Endometrial microvascular endothelial cells (primary cell): ENCODE measurements around the gene KASH5. TPM values are rescaled to one million over a fixed set of nuclear protein-coding genes. Genes with fewer than 3 reads are reported as not detected.

Experiments
- in situ Hi-C: cut with HindIII; loops from 2 replicates; pipeline ENCODE4 v1.10.0; 2017; ENCODE audit warnings: low sequenced_read_pairs, low pct_unique_long_range_greater_than_20kb; ENCODE audit errors: inconsistent ontology term
- total RNA-seq: library from RNA; depleted of rRNA; stranded (reverse); fragments of >200 nt; gene quantifications from one replicate; pipeline ENCODE4 v1.2.3, GENCODE V29; 2015; ENCODE audit errors: inconsistent ontology term

KASH5 gene
- total RNA-seq, 1 donor from 2014 or later: not detected

DNA sequence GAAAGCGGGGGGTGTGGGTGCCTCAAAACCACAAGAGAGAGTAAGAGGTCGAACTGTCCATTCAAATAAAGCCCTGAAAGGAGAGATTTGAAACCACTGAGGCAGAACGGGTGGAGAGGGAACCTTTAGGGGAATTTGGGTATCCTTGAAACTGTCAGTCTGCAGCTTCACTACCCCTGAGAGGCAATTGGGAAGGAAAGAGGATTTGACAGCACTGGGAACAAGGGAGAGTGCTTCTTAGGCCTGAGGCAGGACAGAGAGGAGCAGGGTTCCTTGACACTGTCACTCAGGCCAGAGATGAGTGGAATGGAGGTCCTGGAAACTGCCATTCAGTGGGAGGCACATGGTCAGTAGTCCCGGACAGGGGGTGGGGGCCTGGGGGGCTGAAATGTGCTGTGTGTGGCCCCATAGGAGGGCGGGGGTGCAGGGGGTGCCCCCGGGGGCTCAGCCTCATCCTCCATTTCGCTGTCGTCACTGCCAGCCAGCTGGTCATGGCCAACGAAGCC lies 42.2 kb downstream of the KASH5 start:
- in situ Hi-C loops: no loop called here

GRCh38 chr19:49430678-49431329 lies 42.8 kb downstream of the KASH5 start:
- in situ Hi-C loops: no loop called here

GRCh38 chr19:49431330-49431749 lies 43.3 kb downstream of the KASH5 start:
- in situ Hi-C loops: no loop called here

- in situ Hi-C loops: no loop called here
Measured at GRCh38 chr19:49432141-49433073, 44.4 kb downstream of the KASH5 start.

GRCh38 chr19:49433240-49433901 lies 45.3 kb downstream of the KASH5 start:
- in situ Hi-C loops: no loop called here

DNA sequence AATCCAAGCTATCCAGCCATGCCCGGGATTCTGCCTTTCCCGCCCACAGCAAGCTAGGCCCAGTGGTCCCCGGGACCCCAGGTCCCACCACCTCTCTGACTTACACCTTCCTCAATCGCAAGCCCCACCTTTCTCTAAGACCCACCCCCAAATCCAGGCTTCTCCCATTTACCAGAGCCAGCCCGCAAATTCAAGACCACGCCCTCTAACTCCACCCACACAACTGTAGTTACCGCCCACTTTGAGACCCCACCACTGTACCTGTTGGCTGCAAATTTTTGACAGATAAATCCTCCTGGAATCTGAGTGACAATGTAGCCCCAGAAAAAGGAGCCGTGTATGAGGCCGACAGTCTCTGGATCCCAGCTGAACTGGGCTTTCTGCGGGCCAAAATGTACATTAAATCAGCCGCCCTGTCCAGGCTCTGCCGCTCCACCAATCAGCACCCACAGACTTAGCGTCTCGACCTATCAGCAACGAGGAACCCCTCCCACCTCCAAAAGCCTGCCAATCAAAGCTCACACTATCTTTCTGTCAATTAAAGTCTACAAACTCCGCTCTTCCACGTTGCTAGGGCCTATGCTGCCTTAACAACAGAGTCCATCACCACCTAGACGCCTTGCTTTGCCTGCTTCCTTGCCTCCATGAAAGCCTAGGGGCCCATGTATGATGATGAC lies 47.0 kb downstream of the KASH5 start:
- in situ Hi-C loops: no loop called here

DNA sequence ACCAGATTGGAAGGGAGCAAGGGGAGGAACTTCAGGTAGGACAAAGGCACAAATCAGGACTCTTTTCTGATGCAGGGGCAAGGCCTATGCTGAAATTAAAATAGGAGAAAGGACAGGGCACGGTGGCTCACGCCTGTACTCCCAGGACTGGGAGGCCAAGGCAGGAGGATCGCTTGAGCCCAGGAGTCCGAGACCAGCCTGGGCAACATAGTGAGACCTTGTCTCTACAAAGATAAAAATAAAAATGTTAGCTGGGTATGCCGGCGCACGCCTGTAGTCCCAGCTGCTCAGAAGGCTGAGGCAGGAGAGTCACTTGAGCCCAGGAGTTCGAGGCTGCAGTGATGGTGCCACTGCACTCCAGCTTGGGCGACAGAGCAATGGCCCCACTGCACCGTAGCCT lies 47.6 kb downstream of the KASH5 start:
- in situ Hi-C loops: no loop called here

GRCh38 chr19:49436381-49437017 lies 48.5 kb downstream of the KASH5 start:
- in situ Hi-C loops: no loop called here

DNA sequence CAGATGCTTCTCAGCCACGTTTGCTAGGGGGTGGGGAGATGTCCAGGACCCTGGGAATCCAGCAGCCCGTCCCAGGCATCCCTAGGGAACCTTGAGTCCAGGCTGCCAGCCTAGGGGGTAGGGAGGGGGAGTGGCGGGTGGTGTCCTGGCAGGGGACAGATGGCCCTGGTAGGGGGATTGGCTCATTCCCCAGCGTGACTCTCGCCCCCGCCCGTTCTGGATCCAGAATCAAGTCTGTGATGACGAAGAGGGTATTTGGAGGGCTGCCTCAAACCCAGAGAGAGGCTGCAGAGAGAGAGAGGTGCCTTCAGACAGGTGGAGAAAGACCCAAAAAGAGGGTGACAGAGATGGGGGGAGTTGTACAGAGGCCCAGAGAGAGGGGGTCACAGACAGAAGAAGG lies 49.2 kb downstream of the KASH5 start:
- in situ Hi-C loops: no loop called here

DNA sequence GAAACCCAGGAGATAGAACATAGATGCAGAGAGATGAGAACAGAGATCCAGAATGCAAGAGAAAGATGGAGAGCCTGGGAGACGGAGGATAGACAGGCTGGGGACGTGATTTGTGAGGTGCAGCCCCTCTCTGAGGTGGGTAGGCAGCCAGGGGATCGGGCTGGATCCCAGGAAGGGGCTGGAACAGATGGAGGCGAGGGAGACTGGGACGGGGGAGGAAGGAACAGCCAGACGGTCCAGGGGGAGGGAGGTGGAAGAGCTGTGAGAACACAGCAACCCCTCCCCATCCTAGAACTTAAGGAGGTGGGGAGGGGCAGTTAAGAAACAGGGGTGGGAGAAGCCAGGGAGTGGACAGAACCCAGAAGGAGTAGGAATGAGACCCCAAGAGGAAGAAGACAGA lies 50.2 kb downstream of the KASH5 start:
- in situ Hi-C loops: no loop called here

GRCh38 chr19:49439836-49440235 lies 51.8 kb downstream of the KASH5 start:
- in situ Hi-C loops: no loop called here

GRCh38 chr19:49440439-49441209 lies 52.6 kb downstream of the KASH5 start:
- in situ Hi-C loops: no loop called here

DNA sequence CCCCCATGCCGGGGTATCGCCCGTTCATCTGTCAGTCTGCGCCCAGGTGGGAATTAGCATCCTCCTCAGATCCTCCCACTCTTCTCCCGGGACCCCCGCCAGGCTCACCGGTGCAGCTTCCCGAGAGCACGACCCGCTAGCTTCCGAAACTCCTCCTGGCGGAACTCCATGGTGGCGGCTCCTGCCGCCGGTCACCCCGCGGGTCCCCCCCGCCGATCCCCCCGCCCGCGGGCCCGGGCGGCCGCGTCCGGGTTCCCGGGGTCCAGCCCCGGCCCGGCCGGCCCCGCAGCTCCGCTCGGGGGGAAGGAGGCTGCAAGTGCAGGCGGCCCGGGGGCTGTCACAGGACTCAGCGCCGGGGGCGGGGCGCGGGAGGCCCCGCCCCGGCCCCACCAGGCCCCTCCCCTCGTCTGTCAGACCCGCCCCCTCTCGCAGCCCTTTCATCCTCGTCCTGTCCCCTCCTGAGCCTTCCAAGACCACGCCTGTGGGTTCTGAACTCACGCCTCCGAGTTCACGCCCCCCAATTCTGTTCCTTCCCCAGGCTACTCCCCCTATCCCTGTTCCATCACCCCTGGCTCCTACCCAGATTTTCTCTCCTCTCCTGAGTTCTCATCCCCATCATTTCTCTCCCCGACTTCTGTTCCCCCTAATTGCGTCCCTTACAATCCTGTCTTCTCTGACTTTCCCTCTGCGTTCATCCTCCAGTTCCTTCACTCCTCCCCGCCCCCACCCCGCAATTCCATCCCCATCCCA lies 53.3 kb downstream of the KASH5 start, which contains the start of gene SLC17A7:
Gene SLC17A7 (minus strand): TSS at position 318 of the 750 bp plus-strand sequence. CDS start 148 bp downstream, at position 170.
- in situ Hi-C loops: no loop called here

DNA sequence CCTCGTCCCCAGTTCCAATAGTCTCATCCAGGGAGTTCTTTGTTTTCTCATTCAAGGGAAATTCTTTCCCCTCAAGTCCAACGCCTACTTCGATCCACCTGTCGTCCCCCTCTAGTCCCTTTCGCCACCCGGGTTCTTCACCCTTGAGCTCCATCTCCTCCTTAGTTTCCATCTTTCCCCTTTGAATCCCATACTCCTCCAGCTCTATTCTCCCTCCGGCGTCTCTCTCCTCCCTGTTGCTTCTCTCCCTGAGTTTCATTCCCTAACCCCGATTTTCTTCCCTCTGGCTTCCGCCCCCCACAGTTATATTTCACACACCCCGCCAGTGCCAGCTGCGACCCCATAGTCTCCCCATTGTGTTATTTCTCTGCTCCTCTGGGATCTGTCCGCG lies 53.9 kb downstream of the KASH5 start:
- in situ Hi-C loops: no loop called here

DNA sequence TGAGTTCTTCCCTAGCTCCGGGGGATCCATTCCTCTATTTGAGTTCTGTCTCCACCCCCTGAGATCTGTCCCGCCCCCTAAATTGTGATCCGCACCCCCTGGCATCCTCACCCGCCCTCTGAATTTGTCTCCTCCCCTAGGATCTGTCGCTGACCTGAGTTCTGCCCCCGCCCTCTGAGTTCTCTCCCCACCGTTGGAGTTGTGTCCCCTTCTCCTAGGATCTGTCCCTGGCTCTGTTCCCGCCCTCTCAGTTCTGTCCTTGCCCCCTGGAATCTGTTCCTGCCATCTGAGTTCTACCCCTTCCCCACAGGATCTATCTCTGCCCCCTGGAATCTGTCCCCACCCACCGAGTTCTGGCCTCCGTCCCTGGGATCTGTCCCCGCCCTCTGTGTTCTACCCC lies 54.3 kb downstream of the KASH5 start:
- in situ Hi-C loops: no loop called here

DNA sequence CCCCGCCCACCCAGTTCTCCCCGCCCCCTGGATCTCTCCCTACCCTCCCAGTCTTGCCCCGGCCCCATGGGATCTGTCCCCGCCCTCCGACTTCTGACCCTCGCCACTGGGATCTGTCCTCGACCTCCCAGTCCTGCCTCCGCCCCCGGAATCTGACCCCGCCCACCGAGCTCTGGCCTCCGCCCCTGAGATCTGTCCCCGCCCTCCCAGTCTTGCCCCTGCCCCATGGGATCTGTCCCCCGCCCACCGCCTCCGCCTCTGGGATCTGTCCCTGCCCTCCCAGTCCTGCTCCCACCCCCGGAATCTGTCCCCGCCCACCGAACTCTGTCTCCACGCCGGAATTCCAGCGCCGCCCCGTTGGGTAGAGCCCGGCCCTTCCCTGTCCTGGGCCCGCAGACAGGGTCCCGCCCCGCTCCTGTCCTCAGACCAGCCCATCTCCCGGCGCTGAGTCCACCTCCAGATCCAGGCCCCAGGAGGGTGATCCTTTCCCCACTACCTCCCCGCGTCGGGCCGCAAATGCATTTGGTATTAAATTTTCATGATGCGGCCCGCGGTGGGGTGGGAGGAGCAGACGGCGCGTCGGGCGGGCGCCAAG lies 54.8 kb downstream of the KASH5 start:
- in situ Hi-C loops: no loop called here
